HEK293 (cell line): ENCODE measurements around the gene CCNK.

Experiments used
- KLF8 ChIP-seq: fragments of 450-650 bp; formaldehyde crosslinking; IDR thresholded peaks from 2 replicates; pipeline ENCODE4 v1.5.1; 2016; ENCODE audit warnings: missing biosample characterization, missing genetic modification characterization
- REST ChIP-seq: fragments of 450-650 bp; formaldehyde crosslinking; IDR thresholded peaks from 2 replicates; pipeline ENCODE4 v1.5.1; 2016; ENCODE audit warnings: missing biosample characterization, missing genetic modification characterization

GRCh38 chr14:99514552-99515300, 33.5 kb downstream of the CCNK start:
- TF ChIP-seq KLF8 (no peak), REST (tag by site-specific recombination) (no peak)
